DMS153 treated with DMSO at 0.1 percent for 48 hours (cell line): ENCODE measurements around the gene HOXB6.

ENCODE experiments used
- DNase-seq: peaks from one replicate; lab custom pipeline; 2025; ENCODE audit not compliant: unreplicated experiment; lab: John Stamatoyannopoulos, UW

Gene HOXB6

DNA sequence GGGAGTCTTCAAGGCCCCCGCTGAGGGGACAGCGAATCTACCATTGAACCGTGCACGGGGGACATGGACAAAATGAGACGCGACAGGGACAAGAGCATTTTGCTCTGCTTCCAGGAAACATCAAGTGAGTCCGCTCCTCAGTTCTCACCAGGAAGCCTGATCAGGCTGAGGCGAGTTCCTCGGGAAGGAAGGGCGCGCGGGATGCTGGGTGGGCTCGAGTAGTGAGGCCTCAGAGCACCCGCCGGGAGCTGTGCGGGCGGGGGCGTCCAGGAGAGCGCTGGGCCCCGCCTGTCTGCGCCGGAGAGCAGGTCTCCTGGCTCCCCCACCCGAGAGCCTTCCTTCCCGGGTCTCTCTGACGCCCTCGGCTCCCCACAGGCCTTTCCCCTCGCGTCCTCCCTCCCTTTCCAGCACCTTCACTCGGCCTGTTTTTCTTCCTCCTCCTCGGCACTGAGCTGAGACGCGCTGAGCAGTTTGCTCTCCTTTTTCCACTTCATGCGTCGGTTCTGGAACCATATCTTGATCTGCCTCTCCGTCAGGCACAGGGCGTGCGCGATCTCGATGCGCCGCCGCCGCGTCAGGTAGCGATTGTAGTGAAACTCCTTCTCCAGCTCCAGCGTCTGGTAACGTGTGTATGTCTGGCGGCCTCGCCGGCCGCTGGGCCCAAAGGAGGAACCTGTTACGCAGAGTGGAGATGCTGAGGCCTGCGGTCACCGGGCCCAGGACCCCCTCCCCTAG is 8.6 kb downstream of the HOXB6 start:
- DNase-seq: no peak

DNA sequence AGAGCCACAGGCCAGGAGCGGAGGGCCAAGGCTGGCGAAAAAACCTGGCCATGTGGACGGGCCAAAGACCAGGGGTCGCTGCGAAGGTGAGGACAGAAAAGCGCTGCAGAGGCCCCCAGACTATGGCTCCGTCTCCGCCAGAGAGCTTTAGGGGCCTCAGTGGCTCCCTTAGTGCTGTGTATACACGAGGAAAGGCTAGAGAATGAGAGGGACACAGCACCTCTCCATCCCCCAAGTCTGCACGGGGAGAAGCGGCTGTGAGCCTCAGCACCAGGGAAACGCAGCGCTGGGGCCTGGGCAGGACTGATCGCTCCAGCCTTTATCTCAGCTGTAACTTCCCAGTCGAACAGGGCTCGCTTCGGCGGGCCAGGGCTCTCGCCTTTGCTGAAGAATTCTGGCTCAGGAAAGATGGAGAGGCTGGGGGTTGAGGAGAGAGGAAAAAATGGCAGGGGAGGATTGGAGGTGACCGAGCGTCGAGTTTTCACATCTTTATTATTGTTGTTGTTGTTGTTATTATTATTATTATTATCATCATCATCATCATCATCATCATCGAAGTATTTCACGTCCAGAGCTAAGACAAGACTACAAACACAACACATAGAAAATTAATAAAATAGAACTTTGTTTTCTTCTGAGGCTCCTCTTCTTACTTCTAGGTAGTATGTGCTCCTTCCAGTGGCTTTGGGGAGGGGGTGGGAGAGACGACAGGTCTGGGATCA is 9.3 kb downstream of the HOXB6 start:
- no peak for DNase-seq

DNA sequence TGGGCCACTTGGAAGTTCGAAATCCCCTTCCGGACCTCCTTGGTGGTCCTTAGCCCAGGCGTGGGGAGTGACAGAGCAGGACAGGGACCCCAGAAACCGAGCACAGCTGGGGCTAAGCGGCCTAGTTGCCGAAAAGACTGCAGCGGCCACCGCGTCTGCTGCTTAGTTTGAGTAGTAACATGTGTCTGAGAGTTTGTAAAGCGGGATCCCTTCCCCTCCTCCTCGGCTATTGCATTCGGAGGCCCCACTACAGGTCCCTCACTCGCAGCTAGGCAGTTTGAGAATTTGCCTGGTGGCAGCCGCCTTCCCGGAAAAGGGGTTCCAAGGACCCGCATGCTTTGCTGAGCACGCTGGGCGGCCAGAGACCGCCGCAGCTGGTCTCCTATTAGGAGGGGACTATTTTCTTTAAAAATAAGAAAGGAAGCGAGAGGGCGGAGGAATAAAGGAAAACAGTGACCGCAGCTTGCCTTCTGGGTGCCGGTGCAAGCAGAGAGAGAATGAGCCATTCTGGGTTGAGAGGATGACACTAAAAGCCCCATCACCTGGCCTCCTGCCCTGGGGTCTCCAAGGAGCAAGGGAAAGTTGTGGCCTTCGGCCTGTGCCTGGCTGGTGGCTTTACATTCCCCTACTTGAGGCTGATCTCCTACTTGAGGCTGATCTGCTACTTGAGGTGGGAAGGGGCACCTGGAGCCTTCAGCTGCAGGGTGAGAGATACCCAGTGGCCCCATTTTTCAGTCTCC is 10.1 kb downstream of the HOXB6 start:
- DNase-seq: no peak

DNA sequence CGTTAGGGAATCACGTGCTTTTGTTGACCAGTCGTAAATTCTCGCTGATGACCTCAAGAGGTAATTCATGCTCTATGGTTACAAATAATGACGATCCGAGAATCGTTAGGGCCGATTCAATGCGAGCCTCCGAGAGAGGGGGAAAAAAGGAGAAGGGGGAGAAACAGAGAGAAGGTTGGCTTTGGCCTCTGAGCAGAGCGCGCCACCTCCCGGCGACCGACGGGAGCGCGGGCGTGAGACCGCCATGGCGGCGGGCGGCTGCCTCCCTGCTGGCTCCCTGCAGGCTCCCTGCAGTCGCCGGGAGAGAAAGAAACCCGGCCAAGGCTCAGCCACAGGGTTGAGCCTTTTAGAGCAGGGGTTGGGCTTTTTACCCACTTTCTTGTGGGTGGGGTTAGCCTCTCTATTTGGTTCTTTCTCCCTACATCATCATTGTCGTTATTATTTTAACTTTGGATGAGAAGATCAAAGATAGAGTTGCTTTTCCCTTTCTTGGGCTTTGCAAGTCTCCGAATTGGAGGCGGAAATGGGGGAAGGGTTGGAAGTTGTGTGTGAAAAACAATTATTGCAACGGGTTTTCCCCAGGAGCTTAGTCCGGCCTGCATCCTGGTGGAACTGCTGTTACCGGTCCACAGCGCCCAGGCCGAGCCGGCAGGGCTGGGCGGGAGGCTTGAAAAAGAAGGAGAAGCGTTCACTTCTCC is 10.8 kb downstream of the HOXB6 start:
- peak; percentile 96 for DNase-seq

DNA sequence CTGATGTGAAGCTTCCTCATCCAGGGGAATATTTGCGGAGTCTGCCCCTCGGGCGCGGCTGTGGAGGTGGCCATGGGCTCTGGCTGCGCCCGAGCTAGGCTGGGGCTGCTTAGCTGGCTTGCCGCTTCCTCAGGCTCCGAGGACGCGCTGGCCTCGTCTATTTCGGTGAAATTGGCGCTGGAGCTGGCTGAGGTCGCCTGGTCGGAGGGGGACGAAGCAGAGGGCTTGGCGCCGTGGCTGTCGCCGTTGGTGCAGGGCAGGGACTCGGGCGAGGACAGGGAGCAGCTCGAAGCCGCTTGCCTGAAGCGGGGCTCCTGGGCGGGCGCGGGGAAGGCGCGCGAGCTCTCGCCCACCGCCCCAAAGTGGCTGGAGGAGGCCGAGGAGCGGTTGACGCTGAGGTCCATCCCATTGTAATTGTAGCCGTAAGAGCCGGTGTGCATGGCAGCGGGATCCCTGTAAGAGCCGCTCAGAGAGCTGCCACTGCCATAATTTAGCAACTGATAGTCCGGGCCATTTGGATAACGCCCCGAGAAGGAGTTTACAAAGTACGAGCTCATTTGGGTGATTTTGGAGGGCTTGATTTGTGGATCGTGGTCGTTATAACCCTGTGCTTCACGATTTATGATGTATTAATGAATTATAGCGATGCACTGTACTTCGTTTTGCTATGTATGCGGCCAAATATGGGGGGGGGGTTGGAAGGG is 11.5 kb downstream of the HOXB6 start, which contains the start of gene HOXB5:
TSS of gene HOXB5 (minus strand) at position 654 of the 704 bp plus-strand sequence. CDS start at position 557, 97 bp downstream.
- DNase-seq: peak; percentile 54

DNA sequence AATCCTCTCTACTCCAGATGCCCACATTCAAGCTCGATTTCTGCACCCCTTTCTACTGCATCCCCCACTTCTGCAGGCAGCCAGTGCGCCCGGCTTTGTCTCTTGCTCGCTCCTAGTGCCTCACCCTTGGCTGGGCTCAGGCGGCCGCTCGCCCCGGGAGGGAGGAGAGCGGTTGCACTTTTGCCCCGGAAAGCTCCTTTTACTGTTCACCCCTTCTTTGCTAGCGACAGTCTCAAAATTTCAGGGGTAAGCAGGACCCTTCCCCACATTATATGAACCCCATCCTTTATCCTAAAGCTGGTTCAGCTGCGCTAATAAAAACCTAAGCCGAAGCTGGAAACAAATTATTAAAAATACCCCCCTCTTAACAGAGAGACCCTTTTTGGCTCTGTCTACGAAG is 12.2 kb downstream of the HOXB6 start:
- DNase-seq: no peak

DNA sequence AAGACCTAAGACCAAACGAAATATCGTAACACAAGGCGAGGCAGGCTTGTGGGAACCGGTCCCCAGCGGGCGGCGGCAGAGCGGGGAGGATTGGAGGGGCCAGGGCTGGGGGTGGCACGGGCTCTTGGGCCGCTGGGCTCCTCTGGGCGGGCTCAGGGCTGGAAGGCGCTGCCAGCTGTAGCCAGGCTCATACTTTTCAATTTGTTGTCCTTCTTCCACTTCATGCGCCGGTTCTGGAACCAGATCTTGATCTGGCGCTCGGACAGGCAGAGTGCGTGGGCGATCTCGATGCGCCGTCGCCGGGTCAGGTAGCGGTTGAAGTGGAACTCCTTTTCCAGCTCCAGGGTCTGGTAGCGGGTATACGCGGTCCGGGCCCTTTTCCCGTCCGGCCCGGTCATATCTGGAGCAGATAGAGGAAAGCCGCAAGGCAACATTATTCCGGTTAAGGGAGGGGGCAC is 12.7 kb downstream of the HOXB6 start:
- DNase-seq: no peak

DNA sequence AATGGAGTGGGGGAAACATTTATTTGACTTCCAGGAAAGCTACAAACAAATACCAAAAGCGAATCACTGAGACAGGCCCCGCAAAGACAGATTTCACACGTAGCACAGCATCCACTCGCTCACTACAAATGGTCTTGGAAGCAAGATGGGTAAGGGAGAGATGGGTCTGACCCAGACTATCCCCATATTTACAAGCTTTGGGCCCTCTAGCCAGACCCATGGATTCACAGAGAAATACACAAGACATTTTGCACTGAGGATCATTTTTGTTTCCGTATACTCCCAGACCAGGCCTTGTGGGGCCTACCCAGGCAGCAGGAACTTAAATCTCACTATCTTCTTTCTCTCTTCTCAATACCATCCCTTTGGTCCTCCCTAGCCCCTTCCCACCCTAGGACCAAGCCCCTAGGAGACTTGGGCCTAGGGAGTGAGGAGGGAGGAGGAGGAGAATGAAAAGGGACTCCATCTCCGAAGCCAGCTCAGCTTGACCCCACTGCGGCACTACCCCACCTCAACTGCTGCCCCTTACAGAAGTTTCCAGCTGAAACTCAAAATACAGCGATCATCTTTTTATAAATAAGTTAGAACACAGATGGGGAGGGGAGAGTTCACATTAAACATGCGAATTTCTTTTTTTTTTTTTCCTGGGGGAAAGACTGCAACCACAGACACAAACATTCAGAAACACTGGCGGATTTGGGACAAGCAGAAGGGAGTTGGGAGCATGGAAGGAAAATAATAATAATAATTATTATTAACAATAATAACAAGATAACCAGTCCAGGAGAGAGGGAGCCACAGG is 13.3 kb downstream of the HOXB6 start:
- DNase-seq: no peak

DNA sequence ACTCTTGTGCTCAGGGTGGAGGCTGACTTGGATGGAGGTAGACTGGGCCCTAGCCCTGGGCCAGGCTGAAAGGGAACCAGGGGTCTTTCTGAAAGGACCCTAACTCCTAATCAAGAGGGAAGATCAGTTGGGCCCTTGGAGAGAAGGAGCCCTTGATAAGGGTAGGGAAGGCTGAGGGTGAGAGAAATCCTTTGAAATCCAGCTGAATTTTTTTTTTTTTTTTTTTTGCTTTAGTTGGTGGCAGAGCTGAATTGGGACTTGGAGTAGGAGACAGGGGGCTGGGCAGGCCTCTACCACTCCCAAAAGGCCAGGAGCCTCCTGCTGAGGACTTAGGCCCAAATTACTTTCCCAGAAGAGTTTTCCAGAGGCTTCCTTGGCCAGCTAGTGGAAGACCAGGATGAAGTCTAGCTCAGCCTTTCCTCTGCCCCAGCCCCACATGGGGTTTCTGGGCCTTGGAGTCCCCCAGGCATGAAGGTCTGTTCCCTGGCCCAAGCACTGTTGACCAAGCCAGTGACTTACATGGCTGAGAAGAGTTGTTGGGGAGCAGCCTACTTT is 14.1 kb downstream of the HOXB6 start:
- DNase-seq: no peak

DNA sequence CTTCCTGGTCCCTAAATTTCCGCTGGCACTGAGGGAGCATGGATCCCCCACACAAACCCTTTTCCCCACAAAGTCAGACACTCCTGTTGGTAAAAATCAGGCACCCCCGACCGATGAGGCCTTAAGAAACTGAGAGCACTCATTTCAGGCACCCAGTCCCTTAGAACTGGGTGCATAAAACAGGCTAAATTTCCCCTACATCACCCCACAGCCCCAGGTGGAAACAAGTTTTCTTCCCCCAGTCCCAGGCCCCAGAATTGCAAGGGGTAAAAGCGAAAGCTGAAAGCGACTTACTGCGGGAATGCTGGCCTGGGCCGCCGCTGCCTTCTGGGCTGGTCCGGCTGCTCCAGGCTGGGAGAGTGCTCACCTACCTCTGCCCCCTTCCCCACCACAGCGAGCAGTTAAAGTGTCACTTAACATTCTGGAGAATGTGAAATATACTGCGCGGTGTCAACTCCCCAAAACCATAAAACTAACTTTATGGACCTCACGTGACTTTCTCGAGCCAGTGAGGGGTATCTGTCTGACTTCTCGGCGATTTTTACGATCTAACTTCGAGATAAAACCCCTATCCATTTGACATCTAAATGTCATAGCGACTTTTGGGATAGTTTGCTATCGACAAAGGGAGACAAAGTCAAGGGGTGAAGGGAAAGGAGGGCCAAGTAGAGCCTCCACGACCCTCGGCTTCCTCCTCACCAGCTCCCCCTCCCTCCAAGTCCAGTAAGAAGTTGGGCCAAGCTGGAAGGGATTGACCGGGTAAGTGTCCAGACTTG is 14.8 kb downstream of the HOXB6 start, which contains the start of gene HOXB3:
TSS of gene HOXB3 (minus strand) at position 411 of the 776 bp plus-strand sequence. CDS start 37,767 bp downstream, outside the sequence.
- no peak for DNase-seq

DNA sequence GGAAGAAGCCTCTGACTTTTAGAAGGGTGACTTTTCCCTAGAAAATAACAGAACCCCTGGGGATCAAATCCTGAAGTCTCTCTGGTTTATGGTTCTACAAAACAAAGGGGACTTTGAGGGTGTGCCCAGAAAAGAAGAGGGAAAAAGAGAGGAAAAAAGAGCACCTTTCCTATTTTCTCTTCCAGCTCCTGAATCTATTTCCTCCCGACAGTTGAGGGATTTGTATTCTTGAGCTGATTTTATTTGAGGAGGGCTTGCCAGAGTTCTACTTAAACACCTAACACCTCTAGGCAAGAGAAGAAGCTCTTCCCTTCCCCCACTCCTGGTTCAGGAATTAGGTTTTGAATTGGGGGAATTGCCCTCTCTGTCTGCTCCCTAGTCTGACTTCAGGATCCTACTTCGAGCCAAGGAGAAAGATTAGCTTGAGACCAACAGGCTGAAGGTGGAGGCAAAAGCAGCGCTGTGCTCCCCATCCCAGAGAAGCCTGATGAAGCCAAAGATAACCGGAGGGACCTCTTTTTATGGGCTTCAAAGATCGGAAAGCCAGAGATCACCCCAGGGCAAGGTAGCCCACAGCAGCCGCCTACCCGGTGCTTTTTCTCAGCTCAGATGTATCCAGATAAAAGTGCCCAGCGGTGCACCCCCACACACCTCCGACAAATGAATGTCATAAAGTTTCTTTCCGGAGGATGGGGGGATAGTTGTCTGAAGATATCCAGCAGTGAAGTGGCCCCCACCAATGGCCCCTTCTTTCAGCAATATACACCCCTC is 15.5 kb downstream of the HOXB6 start:
- no peak for DNase-seq

DNA sequence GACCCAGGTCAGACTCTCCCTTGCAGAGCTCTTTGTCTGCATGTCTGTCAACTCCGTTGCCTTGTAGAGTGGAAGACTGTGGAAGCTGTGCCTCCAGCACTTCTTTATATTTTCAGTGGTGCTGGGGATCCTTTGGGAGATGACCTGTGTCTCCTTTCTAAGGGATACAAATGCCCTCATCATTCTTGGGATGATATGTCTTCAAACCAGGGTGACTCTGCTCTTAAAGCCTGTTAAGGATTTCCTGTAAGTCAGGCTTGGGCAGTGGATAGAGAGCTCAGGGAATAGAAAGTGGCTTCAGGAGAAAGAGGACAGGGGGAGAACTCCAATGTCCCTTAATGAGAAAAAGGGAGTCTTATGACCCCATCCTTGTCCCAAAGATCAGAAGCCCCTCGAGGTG is 16.3 kb downstream of the HOXB6 start:
- no peak for DNase-seq

DNA sequence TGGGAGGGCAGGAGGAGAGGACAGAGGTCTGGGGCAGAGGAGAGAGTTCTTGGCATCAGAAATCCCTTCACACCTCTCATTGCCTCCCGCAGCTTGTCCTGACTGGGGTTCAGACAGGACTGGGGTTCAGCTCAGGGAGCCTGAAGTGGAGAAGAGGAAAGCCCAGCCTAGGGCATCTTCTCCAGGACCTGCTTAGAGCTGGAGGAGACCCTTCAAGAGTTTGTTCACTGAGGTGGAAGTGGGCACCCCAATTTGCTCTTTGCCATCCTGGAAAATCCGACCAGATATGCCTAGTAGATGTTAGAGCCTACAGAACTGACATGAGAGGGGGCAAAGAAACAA is 16.7 kb downstream of the HOXB6 start:
- no peak for DNase-seq

DNA sequence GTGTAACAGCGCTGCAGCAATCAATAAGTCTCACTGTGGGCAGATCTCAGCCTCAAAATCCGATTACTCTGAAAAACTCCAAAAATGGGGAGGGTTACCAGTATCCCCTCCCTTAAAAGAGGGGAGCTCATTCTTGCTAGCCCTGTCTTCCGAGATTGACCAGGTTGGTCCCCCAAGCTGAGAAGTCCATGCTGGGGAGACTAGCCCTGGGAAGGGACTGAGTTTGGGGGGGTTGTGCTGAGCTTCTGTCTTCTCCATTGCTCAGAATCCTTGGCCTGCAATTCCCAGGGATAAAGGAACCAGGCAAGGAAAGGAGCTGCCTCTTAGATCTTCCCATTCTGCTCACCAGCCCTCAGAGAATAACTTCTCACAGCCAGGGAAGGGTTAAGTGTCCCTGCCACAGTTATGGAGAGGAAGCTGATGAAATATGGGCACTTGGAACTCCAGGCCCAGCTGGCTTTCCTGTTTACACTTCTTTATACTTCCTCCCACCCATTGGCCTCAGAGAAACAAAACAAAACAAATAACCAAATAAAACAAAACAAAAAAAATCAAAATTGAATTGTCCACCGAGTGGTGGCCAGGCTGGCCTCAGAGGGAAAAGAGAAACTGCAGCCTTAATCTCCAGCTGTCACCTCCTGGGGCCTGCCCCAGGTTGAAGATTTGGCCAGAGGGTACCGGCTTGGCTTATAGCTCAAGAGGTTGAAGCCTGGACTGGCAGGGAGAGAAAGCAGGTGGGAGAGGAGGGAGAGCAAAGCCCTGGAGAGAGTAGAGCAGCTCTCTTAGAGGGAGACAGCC is 17.3 kb downstream of the HOXB6 start:
- DNase-seq: peak; percentile 74

DNA sequence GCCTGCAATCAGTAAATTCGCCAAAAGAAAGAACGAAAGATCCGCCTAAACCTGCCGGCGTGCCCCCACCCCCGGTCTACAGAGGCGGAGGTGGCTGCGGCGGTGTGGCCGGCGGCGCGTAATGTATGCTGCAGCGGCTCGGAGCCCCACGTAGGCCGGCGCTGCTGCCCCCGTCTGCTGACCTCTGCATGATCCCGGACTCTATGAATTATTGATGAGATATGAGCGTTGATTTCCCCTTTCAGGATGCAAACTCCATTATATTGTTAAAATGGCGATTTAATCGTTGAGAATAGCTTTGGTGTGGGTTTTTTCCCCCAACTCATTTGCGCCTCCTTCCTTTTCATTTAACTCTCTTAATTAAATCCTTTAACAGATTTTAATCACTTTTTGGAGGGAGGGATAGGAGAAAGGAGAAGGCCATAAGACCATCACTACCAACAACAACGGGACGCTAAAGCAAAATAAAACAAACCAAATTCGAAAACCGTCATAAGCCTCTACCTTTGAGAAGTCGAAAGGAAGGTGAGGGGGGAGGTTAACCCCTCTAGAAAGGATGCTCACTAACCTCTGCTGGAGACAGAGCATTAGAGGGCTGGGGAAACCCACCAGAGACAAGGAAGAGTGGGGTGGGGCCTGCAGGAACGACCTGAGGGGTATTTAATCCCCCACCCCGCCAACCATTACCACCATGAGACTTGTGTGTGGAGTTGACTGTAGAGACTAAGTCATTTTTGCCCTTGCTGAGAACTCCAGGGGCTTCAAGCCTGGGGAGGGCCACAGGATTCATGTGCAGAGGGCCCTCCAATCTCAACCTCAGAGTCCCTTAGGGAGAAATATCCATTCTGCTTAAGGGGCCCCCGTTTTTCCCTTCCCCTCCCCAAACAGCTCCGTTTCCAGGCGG is 18.2 kb downstream of the HOXB6 start:
- DNase-seq: peak; percentile 75

DNA sequence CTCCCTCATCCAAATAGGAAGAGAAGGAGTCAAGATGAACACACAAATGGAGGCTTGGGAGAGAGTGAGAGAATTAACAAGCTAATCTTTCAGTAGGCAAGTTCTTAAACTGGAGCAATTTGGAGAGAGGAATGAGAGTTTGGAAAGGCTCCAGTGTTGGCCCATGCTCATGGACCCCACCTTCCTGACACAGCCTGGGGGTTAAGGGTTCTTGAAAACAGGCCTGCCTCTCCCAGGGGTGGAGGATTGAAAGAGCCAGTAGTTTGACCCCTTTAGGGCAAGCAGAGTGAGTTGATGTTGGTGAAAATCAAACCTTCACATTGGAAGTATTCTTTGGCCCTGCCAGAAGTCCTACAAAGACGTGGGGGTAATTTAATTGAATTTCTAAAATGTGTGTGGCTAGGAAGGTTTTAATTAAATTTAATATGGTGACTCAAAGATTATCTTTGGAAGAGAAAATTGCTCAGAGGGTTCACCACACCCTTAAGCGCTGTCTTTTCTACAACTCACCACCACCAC is 20.5 kb downstream of the HOXB6 start:
- no peak for DNase-seq
